Spinal cord (tissue), 10 donors: ENCODE measurements around the gene NTMT1. TPM values are rescaled to one million over a fixed set of nuclear protein-coding genes. Genes with fewer than 3 reads are reported as not detected.
A peak's percentile ranks its signal among the peaks of the same experiment; 100 is the strongest.

Source experiments
- DNase-seq, 6 donors: peaks; one replicate each; pipeline versions ENCODE4 v3.0.0 to v3.0.0-alpha.2; 2013 to 2015; ENCODE audit warnings: low spot score in 6 of 6, low read depth in 4 of 6
- H3K27ac ChIP-seq: one replicate; pipeline ENCODE4 v1.5.1; 2013; ENCODE audit warnings: low read depth, low read length, control low read depth
- H3K27me3 ChIP-seq: one replicate; pipeline ENCODE4 v1.6.1; 2013; ENCODE audit warnings: low read length; ENCODE audit not compliant: control insufficient read depth, insufficient read depth
- H3K36me3 ChIP-seq: one replicate; pipeline ENCODE4 v1.6.1; 2013; ENCODE audit warnings: low read length; ENCODE audit not compliant: control insufficient read depth, insufficient read depth
- H3K4me1 ChIP-seq: one replicate; pipeline ENCODE4 v1.6.1; 2013; ENCODE audit warnings: low read length; ENCODE audit not compliant: control insufficient read depth, insufficient read depth
- H3K4me3 ChIP-seq: one replicate; pipeline ENCODE4 v1.5.1; 2013; ENCODE audit warnings: low read depth, low read length, control low read depth
- H3K9me3 ChIP-seq: one replicate; pipeline ENCODE4 v1.6.1; 2013; ENCODE audit warnings: low read length; ENCODE audit not compliant: control insufficient read depth, insufficient read depth
- WGBS: methylation state at CpG from one replicate; pipeline ENCODE4 v1.1.5; 2013; ENCODE audit warnings: missing lambda C conversion rate; ENCODE audit not compliant: insufficient coverage; 5-methylcytosine and 5-hydroxymethylcytosine counted together
- polyA plus RNA-seq, 2 donors: library from polyadenylated mRNA; unstranded; fragments of 120-200 nt; gene quantifications; one replicate each; pipeline ENCODE4 v1.2.1, GENCODE V29; 2013; ENCODE audit not compliant: insufficient read length in 2 of 2
- total RNA-seq, 2 donors: library from RNA; depleted of rRNA in 1 of 2; stranded (reverse); fragments of 120-200 nt in 1 of 2; fragments of >200 nt in 1 of 2; gene quantifications; one replicate each; pipeline versions ENCODE4 v1.2.3 to v1.2.4, GENCODE V29; 2013 to 2014
- donor health status: healthy.

The NTMT1 gene
- total and polyA plus RNA-seq, 4 donors = 15.9 to 39.9 (median 32.4) TPM

DNA sequence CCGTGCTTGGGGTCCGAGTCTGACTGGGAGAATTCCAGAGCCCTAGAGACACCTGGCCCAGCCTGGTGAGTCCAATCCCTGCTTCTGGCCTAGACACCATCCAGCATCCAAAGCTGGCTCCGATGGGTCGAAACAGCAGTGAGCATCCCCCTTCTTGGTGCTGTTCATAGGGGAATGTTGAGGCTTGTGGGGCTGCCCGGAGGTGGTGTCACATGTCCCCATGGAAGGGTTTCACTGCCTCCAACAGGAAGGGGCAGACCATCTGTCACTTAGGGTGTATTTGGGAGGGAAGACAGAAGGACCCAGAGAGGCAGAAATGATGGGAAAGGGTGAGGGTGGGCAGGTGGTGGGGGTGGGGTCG, 19.0 kb upstream of the NTMT1 start:
- peak overlapping the region; percentile 80 for H3K27ac ChIP-seq
- H3K9me3 ChIP-seq = no peaks in the 10 kb centered on the region
- H3K27me3 ChIP-seq = peaks cover 2% of the 10 kb centered on the region
- H3K4me1 ChIP-seq = peaks cover 73% of the 10 kb centered on the region
- no peak overlapping the region for H3K4me3 ChIP-seq
- no peak for DNase-seq
- H3K36me3 ChIP-seq = no peaks in the 10 kb centered on the region
- WGBS = 60% methylated on average over 4 of the region's 6 CpGs

DNA sequence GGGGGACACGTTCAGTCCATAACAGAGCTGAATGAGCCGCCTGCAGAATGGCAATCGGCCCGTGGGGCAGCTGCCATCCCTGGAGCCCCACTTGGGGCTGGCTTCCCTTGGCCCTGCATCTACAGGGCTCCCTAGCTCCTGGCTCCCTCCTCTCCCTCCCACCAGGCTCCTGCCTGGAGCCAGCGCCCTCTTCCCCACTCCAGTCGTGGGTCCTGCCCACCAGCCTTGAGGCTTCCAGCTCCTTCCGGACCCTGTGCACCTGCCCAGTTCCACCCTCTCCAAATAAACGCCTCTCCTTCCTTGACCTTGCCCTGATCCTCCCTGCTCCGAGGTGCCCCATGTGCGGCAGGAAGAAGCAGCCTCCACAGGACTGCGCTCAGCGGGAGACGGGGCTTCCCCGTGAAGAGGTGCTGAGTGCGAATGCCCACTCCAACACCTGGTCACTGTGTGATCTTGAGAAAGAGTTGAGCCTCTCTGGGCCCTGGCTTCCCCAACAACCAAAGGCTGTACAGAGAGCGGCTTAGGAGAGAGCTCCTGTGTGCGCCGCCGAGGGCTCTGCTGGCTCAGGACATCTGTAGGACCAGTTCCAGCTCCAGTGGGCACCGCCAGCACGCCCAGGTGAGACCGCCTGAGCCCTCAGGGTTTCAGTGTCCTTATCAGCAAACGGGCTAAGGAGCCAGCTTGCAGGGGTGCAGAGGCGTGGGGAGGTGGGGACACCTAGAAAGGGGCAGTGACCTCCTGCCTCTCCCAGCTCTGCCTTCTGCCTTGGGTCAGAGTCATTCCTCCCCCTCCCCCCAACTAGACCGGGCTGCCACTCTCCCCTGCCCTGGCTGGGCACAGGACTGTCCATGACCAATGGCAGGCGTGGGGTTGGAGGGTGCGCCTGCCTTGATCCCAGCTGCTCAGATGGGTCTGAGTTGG, 17.1 kb upstream of the NTMT1 start:
- peaks cover 82% of the 10 kb centered on the region for H3K4me1 ChIP-seq
- peaks cover 2% of the 10 kb centered on the region for H3K27me3 ChIP-seq
- H3K9me3 ChIP-seq = no peaks in the 10 kb centered on the region
- no peak overlapping the region for H3K4me3 ChIP-seq
- peak overlapping the region; percentile 40 for H3K27ac ChIP-seq
- no peaks in the 10 kb centered on the region for H3K36me3 ChIP-seq
- no peak for DNase-seq
- WGBS = 91% methylated on average over 19 of the region's 27 CpGs

DNA sequence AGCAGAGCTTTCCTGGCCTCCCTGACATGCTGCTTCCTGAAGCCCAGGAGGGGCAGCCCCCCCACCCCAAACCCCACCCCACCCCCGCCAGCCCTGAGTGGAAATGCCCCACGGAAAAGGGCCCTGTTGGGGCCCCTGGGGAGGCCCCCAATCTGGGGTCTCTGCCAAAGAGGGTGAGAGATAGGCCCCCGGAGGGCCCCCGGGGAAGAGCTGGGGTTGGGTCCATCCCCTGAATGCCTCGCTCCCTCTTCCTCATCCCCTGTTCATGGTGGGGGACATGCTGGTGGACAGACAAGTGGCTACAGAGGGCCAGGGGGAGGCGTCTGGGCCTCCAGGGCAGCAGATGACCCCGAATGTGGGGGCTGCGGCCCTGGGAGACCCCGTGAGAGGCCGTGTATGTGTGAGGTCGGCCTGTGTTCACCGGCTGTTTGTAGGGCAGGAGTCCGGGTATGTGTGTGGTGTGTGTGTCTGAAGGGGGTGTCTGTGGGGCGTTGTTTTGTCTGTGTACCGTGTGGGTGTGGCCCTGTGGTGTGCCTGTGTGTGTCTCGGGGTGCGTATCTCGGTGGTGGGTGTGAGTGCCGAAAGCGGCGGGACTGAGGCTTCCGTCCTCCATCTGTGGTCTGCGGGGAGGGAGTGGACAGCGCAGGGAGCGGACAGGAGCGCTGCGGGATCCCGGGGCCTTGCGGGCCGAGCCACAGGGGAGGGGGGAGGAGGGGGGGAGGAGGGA, 16.3 kb upstream of the NTMT1 start:
- H3K4me1 ChIP-seq = peaks cover 82% of the 10 kb centered on the region
- H3K27me3 ChIP-seq = peaks cover 2% of the 10 kb centered on the region
- H3K36me3 ChIP-seq = no peaks in the 10 kb centered on the region
- peak in 1 of 6 donors; percentile 52 for DNase-seq
- H3K4me3 ChIP-seq = no peak overlapping the region
- peak overlapping the region; percentile 57 for H3K27ac ChIP-seq
- H3K9me3 ChIP-seq = no peaks in the 10 kb centered on the region
- 15% methylated on average over 14 of the region's 30 CpGs for WGBS

DNA sequence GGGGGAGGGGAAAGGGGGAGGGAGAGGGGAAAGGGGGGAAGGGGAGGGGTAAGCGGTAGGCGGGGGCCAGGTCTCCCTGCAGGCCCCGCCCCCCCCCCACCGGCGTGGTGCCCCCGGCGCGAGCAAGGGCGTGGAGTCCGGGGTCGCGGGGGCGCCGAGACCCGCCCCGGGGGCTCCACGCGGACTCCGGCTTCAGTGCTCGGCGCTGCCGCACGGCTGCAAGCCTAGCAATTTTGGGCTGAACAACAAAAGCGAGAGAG, 15.8 kb upstream of the NTMT1 start:
- under 1% methylated on average over 19 of the region's 24 CpGs for WGBS
- Histone ChIP-seq H3K9me3 (no peaks in the 10 kb centered on the region), H3K36me3 (no peaks in the 10 kb centered on the region), H3K4me3 (peak overlapping the region; percentile 12), H3K27ac (no peak overlapping the region), H3K4me1 (peaks cover 84% of the 10 kb centered on the region), H3K27me3 (peaks cover 2% of the 10 kb centered on the region)
- DNase-seq = no peak

DNA sequence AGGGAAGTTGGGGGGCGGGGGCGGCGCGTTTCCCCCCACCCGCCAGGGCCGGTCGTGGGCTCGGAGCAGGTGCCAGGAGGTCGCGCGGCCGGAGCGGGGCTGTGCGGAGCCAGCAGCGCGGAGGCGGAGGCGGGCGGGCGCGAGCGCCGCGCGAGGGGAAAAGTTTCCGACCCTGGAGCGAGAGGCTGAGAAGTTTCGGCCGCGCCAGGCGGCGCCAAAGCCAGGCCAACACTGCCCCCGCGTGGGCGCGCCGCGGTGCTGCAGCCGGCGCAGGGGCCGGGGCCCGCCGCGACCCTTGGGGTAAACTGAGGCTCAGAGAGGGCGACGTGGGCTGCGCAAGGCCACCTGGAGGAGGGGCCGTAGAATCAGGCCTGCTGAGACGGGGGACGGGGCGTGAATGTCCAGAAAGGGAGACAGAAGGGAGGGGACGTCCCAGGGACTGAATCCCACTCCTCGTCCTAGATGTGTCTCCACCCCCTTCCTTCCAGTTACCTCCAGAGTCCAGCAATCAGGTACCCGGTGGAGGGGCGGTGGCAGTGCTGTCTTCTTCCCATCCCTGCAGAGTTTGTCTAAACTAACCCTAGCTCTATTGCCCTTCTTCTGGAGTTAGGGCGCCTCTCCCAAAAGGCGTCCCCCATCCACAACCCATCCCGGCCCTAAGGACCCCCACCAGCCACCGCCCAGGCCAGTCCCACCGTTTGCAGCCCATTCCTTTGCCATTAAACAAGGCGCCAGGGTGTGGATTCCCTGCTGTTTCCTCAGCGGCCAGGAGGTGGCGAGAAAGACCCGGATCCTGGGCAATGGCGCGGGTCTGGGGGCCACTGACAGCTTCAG, 15.3 kb upstream of the NTMT1 start:
- DNase-seq = peak in 3 of 6 donors; percentile 58 to 90 (median 88)
- peak overlapping the region; percentile 63 for H3K27ac ChIP-seq

DNA sequence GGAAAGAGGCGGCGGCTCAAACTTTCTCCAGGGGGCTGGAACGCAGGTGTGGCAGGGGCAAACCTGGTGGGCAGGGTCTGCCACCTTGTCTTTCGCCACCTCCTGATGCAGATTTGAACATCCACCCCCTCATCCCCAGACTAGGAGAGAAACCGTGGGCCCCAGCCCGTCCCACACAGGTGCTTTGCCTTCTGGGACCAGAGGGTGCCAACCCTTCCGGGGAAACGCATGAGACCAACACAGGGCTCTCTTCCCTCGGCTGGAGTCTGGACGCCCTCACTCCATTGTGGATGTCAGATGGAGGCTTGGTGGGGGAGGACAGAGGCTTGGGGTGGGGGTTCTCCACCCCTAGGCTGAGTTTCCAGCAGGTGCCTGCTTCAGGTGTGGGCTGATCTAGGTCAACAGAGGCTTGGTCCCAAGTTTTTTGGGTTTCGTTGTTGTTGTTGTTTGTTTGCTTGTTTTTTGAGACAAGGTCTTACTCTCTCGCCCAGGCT, 14.6 kb upstream of the NTMT1 start:
- DNase-seq = no peak
- H3K36me3 ChIP-seq = no peaks in the 10 kb centered on the region
- no peaks in the 10 kb centered on the region for H3K9me3 ChIP-seq
- H3K27ac ChIP-seq = peak overlapping the region; percentile 61
- H3K4me3 ChIP-seq = peak overlapping the region; percentile 33
- peaks cover 87% of the 10 kb centered on the region for H3K4me1 ChIP-seq
- H3K27me3 ChIP-seq = peaks cover 2% of the 10 kb centered on the region
- 45% methylated on average over 11 of the region's 12 CpGs for WGBS

More for the DNA sequence above, 15.3 kb upstream of the NTMT1 start:
- peak overlapping the region; percentile 33 for H3K4me3 ChIP-seq
- H3K27me3 ChIP-seq = peaks cover 2% of the 10 kb centered on the region
- H3K4me1 ChIP-seq = peaks cover 90% of the 10 kb centered on the region
- H3K9me3 ChIP-seq = no peaks in the 10 kb centered on the region
- WGBS = under 1% methylated on average over 65 of the region's 66 CpGs
- H3K36me3 ChIP-seq = no peaks in the 10 kb centered on the region

DNA sequence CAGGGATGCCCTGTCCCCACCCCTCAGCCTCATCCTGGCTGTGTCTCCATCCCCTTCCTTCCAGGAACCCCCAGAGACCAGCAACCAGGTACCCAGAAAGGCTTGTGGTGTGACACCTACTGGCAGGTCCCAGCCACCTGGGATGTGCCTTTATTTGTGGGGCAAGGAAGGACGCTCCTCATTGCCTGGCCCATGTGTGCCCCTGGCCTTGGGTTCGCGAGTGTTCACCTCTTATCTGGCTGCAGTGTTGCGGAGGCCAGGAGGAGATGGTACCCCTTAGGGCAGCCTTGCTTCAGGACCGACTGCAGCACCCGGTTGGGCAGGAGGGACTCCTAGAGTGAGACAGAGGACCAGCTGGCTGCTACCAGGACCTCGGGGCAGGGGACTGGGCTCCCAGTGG, 13.8 kb upstream of the NTMT1 start:
- DNase-seq = no peak
- peak overlapping the region; percentile 95 for H3K27ac ChIP-seq
- 78% methylated on average over 7 of the region's 7 CpGs for WGBS

DNA sequence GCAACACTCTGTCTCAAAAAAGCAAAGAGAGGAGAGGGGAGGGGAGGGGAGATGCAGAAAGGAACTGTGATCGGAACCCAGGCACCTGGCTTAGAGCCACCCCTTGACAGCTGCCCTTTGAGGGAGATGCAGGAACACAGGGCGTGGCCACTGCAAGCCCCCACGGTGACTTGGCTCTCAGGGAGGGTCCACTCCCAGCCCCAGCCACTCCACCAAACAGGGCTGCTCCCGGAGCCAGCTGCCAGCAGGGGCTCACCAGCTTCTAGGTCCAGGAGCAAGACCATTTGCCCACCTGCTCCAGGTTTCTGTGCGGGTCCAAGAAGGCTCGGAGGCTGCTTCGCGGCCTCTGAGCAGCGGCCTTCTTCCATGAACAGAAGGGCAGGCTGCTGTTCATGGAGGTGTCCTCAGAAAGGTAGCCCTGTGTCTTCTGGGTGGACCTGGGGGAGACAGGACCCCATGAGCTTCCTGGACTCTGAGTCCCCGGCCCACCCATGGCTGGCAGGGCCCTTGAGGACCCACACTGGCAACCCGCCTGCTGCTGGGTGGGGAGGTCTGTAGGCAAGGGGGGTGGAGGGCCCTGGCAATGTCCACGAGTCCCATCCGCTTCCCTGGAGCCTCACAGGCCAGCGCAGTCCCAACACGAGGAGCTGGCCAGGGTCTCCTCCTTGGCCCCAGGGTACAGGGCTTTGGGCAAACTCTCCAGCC, 13.0 kb upstream of the NTMT1 start:
- Histone ChIP-seq H3K27me3 (peaks cover 2% of the 10 kb centered on the region), H3K9me3 (no peaks in the 10 kb centered on the region), H3K36me3 (no peaks in the 10 kb centered on the region), H3K4me1 (peaks cover 72% of the 10 kb centered on the region), H3K27ac (peak overlapping the region; percentile 95), H3K4me3 (peak overlapping the region; percentile 29)
- peak in 1 of 6 donors; percentile 52 for DNase-seq
- WGBS = 44% methylated on average over 15 of the region's 15 CpGs

More for the DNA sequence above, 13.8 kb upstream of the NTMT1 start:
- Histone ChIP-seq H3K4me3 (no peak overlapping the region), H3K9me3 (no peaks in the 10 kb centered on the region), H3K27me3 (peaks cover 2% of the 10 kb centered on the region), H3K4me1 (peaks cover 80% of the 10 kb centered on the region), H3K36me3 (no peaks in the 10 kb centered on the region)
